ENCODE data around the gene HOXA4.
A peak's percentile ranks its signal among the peaks of the same experiment; 100 is the strongest.

The HOXA4 gene

DNA sequence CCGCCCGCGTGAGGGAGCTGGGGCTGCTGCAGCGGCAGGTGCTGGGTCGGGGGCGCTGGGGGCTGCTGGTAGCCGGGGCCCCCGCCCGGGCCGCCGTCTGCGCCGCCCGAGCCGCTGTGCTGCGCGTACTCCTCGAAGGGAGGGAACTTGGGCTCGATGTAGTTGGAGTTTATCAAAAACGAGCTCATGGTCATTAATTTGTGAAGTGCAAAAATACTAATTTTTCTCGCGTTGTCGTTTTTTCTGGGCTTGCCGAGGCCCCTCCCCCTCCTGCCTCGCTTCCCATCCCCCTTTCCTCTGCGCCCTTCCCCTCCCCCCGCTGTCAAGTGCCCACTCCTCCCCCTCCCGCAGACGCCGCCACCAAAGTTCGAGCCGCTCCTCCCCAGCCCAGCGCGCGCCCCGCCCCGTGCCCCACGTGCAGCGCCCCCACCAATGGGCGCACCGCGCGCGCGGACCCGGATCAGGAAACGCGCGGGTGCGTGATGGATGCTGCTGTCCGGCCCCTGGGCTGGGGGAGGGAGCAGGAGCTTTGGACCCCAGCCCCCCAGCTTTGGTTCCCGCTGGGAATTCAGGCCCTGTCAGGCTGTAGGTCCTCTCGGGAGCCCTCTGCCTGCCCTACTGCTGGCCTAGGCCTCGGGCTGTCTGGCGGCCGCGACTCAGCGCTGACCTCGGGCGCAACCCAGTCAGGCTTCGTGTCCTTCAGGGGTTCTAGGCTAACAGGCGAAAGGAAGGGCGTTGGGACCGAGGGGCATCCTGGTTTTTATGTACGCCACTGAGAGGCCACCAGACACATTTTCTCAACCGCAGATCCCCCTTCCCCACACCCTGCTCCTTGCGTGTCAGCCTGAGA is at the start of gene HOXA4:
Gene HOXA4 (minus strand): TSS at position 218 of the 850 bp plus-strand sequence. CDS start 24 bp downstream, at position 194.
- DNase-seq, result peak; percentile 90

DNA sequence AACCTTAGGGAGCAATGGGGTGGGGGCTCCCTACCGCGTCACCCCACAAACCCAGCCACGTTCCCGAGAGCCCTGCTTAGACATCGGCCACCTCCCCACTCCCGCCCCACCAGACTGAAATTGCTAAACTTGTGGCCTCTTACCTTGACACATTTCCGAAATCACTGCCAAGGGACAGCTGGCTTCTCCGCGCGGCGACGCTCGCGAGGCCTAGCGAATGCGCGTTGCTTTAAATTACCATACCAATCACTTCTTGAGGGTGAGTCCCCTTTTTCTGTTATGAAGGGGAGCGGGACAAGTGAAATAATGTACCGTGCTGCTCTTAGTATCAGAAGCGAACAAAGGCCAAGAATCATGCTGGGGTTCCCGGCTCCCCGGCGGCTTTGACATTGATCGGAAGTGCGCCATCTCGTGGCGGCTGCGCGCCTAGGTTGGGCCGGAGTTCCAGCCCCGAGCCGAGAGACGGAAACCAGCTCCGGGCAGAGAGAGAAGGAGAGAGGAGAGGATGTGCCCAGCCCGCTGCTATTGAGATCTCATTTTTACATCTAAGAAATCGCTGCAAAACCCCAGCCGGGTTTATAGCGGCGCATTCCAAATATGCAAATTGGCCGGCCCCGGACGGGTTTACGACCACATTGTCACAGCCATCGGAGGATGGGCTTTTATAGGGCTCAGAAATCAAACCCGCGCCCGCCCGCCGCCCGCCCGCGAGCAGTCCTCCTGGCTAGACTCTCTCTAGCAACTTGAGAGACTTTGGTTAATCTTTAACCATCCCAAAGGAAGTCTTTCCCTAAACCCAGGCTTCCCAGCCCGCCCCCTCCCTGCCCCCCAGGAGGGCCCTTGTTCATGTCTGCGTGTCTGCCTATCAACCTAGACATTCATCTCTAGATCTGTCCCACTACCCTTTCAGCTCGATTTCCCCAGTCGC is 49.2 kb upstream of the HOXA4 start:
- peak; percentile 87 for DNase-seq

DNA sequence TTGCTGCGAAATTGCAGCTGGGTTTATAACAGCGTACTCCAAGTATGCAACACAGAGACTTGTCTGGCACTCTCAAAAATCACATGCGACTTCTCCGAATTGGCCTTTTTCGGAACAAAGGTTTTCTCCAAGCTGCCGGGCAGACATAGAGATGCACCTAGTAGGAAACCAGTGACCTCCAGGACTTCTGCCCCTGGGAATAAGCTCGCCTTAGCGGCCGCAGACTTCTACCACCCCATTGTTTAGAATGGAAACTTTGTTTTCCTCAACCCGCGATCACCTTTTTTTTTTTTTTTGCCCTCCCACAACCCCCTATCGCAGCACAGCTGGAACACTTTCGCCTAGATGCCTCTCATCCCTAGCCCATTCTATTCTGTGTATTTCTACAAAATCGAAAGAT is 48.5 kb upstream of the HOXA4 start:
- DNase-seq, result peak; percentile 29

GRCh38 chr7:27178366-27178765 is 47.8 kb upstream of the HOXA4 start:
- DNase-seq, result peak; percentile 79

- peak; percentile 23 for DNase-seq
Observed at GRCh38 chr7:27177795-27178320, 47.3 kb upstream of the HOXA4 start.

DNA sequence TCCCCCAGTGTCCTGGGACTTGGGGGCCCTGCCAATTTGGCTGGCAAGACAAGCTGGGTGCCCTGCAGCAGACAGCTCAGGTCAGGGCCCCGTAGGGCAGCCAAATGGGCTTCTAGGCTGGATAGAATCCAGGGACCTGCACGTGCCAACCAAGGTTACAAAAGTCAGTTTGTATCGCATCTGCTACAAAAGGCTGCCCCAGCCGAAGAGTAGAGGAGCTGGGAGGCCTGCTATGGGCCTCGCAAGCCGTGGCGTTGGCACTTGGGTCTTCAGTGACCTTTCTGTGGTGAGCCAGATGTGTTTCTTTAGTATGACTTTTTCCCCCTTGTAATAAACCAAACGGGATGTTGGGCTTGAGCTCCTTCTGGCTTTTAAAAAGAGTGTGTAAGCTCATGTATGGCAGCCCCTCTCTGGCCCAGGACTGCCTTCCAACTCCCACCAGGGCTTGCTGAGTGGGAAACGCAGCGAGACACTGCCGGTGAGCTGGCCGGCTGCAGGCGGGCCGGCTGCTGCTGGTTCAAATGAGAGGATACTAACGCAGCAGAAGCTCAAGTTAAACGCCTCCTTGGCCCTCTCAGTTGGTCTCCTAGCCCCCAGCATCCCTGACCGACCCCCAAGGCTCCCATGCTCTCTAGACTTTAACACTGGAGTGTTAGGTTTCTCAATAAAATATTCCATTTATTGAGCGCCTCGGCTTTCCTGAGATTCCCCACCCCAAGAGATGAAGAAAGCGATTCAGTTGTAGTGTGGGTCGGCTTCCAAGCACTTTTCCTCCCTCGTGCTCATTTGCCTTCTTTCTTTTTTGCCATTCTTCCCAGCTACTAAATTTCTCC is 46.6 kb upstream of the HOXA4 start:
- peak; percentile 48 for DNase-seq

DNA sequence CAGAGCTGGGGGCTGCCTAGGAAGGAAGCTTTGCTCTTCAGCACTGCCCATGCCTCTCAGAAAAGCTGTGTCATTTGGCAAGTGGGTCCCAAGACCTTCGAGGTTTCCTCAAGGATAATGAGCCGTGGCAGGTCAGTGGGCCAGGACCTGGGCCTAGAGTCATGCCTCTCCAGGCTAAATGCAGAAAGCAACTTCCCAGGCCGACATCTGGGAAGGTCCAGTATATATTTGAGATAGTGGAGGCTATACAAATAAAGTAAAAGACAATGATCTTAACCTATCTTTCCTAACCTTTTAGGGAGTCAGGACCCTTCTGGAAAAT is 45.9 kb upstream of the HOXA4 start:
- peak; percentile 26 for DNase-seq

DNA sequence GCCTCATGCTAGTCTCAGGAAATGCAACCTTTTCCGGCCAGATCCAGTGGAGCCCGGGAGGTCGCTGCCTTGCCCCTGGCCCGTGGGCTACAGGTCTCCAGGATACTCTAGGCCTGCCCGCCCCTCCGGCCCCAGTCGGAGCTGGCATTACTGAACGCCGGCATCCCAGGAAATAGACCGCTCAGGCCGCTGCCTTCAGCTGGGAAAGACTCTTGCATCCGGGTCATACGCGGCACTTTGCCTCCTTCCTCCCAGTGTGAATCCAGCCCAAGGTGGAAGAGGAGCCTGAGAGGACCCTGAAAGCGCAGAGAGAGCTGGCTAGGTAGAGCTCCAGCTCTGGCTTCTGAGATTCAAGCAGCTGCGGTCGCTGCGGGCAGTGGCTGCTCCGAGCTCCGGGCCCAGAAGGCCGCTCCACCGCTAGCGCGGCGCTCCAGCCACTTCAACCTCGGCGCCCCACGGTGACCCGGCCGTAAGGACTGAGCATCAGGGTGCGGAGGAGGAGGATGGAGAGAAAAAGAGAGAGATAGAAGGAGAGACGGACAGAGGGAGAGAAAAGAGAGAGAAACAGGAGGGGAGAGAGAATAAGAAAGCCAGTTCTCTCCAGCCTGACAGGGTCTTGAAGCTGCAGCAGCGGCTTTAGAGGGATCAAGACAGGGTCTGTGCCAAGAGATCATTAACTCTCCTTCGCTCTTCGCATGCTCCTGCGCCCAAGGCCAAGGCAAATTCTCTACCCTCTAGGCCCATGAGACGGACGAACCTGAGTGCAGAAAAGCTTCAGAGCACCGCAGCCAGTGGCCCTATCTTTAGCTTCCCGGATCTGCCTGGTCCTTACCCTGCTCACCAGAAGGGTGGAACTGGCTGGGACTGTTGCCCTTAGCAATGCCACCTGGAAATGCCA is 45.3 kb upstream of the HOXA4 start:
- peak; percentile 69 for DNase-seq

DNA sequence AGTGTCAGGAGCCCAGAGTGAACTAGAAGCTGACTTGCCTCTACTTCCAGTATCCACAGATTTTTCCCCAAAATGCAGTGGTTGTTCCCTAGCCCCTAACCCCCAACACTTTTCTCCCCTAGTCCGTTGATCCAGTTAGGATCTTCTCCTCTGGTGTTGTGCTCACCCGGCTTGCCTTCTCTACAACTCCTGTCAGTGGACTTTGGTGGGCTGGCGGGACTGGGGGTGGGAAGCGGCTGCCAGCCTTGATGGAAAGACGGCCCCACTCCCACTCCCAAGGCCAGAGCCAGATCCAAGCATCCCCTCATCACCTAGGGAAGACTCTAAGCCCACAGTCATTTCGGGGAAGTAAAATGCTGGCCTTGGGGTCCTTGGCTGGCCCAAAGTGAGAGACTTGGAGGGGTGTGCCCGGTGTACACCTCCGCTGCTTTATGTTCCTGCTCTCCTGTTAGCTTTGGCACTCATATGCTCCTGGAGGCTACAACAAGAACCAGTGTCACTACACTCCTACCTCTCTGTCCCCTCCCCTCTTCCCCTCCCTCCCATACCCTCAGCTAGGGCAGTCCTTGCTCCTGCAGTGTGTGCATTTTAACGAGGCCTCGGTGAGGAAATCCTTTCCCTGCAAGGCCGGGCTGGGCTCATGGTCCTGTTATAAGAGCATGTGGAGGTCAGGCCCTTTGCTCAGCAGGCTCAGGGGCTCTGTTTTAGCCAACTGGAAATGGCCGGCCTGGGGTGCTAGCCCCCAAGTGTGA is 44.5 kb upstream of the HOXA4 start:
- peak; percentile 41 for DNase-seq

DNA sequence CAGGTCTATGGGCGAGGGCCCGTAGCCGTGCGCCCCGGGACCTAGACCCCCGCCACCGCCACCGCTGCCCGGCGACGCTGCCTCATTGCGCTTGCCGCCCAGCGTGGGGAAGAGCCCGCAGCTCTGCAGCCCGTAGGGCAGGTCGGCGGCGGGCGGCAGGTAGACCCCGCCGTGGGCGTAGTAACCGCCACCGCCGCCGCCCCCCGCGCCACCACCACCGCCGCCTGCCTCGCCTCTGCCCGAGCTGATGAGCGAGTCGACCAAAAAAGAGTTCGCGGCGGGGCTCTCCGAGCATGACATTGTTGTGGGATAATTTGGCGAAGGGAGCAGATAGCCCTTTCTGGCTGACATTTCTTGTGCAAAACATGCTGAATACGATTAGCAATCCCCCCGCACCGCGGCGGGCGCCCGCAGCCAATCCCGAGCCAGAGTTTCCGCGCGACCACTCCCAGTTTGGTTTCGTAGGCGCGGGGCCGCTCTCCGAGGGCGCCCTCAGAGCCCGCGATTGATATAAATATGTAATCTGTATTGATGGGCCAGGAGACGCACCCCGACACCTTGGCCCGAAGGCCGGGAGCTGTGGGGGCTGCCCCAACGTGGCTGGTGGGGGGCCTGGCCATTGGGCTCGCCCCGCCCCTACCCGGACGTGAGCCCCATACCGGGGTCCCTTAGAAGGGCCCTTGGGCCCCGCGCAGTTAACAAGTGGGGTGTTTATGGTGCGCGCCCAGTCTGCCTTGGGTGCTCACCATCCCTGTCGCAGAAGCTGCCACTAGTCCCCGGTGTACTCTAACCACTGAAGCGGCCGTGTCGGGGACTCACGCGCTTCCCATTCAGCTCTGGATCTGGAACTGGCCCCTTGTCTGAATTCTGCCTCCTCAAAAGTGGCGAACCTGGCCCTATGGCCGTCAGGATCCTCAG is 43.7 kb upstream of the HOXA4 start, which contains the start of gene HOXA10:
Gene HOXA10 (minus strand): TSS at position 365 of the 918 bp plus-strand sequence. CDS start 14 bp downstream, at position 351.
- peak; percentile 67 for DNase-seq

DNA sequence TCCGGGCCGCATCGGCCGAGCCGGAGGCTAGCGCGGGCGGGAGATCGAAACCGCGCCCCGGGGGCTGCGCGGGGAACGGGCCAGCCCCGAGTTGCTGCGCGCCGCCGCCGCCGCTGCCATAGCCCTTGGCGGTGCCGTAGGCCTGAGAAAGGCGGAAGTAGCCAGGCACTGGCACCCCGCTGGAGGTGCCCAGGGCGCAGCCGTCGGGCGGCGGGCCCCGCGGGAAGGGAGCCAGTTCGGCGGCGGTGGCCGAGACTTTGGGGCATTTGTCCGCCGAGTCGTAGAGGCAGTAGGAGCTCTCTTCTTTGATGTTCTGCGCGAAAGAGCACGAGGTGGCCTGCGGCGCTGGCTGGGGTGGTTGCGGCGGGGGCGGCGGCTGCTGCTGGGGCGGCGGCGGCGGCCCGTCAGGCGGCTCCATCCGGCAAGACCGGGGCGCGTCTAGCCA is 43.0 kb upstream of the HOXA4 start:
- peak; percentile 47 for DNase-seq

DNA sequence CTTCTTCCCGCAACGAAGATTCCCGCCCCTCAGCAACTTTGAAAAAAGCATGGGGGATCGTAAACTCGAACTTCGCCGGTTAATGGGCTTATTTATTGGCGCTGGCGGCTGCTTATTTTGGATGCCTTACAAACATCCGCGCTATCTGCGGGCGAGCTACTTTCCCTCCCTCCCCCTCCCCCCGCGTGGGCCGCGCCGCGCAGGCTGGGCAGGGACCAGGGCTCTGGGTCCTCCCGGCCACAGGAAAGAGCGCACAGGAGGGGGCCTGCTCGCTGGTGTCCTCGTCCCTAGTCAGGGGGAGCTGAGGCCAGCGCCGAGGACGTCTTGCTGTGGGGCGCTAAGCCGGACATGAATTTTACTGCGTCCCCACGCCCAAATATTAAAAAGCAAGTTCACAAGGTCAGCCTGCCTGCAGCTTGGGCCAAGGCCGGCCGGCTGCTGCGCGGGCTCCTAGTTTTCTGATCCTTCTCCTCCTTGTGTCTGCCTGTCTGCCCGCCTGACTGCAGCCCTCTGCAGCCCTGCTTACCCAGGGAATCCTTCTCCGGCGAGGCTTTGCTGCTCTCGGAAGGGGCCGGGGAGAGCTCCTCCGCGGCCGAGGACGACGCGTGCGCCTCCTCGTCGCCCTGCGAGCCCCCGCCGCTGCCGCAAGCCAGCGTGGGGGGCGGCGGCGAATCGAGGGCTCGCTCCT is 42.4 kb upstream of the HOXA4 start:
- DNase-seq, result peak; percentile 58

- DNase-seq, result peak; percentile 62
Observed at GRCh38 chr7:27172315-27172774, 41.8 kb upstream of the HOXA4 start.

DNA sequence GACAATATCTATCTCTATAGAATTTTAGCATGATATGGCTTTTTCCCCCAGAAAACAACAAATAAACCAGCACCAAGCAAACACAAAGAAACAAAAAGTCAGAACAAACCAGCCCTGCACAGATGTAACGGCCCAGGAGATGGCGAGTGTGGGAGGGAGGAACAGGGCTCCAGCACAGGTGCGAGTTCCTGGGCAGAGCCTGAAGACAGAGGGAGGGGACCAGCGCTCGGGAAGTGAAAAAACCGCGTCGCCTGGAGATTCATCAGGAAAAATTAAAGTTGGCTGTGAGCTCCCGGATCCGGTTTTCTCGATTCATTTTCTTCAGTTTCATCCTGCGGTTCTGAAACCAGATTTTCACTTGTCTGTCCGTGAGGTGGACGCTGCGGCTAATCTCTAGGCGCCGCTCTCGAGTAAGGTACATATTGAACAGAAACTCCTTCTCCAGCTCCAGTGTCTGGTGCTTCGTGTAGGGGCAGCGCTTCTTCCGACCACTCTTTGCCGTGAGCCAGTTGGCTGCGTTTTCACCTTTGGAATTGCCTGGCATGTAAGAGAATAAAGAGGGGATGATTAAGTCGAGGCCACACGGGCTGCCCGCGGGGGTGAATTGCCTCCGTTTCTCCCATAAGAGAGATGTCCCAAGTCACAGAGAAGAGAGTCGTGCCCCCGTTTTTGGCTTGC is 41.2 kb upstream of the HOXA4 start:
- DNase-seq, result peak; percentile 59

GRCh38 chr7:27171325-27171636 is 40.7 kb upstream of the HOXA4 start:
- DNase-seq, result peak; percentile 36

GRCh38 chr7:27170426-27171324 is 40.1 kb upstream of the HOXA4 start:
- DNase-seq, result peak; percentile 5

Data from HCEC 1CT (cell line).